GM18873 (cell line): ENCODE measurements around the gene DYNC1H1.

Experiments
- ATAC-seq: cut with Tn5 transposase; IDR thresholded peaks from one replicate; pipeline ENCODE4 v1.9.1; 2021; ENCODE audit warnings: mild to moderate bottlenecking, moderate library complexity, moderate number of reproducible peaks; ENCODE audit not compliant: unreplicated experiment, low FRiP score

Gene DYNC1H1

GRCh38 chr14:102028733-102029132 lies 64.4 kb downstream of the DYNC1H1 start:
- ATAC-seq = no peak

GRCh38 chr14:102029956-102030355 lies 65.6 kb downstream of the DYNC1H1 start:
- no peak for ATAC-seq

GRCh38 chr14:102033241-102033640 lies 68.9 kb downstream of the DYNC1H1 start:
- ATAC-seq = no peak

GRCh38 chr14:102034301-102034700 lies 69.9 kb downstream of the DYNC1H1 start:
- ATAC-seq = no peak

GRCh38 chr14:102035914-102036313 lies 71.5 kb downstream of the DYNC1H1 start:
- no peak for ATAC-seq

- ATAC-seq = no peak
Measured at GRCh38 chr14:102037686-102038085, 73.3 kb downstream of the DYNC1H1 start.

GRCh38 chr14:102039157-102039556 lies 74.8 kb downstream of the DYNC1H1 start:
- ATAC-seq = no peak

GRCh38 chr14:102040153-102040552 lies 75.8 kb downstream of the DYNC1H1 start:
- no peak for ATAC-seq

- no peak for ATAC-seq
Measured at GRCh38 chr14:102042699-102043098, 78.3 kb downstream of the DYNC1H1 start.

GRCh38 chr14:102043251-102044025 lies 79.1 kb downstream of the DYNC1H1 start:
- ATAC-seq = no peak

- ATAC-seq = no peak
Measured at GRCh38 chr14:102044566-102044965, 80.2 kb downstream of the DYNC1H1 start.

- ATAC-seq = no peak
Measured at GRCh38 chr14:102046337-102047278, 82.2 kb downstream of the DYNC1H1 start.

- no peak for ATAC-seq
Measured at GRCh38 chr14:102047808-102048540, 83.6 kb downstream of the DYNC1H1 start.

- ATAC-seq = no peak
Measured at GRCh38 chr14:102049258-102050025, 85.1 kb downstream of the DYNC1H1 start.

GRCh38 chr14:102050026-102050405 lies 85.6 kb downstream of the DYNC1H1 start:
- no peak for ATAC-seq

- ATAC-seq = no peak
Measured at GRCh38 chr14:102050625-102051024, 86.3 kb downstream of the DYNC1H1 start.

- no peak for ATAC-seq
Measured at GRCh38 chr14:102052522-102052921, 88.1 kb downstream of the DYNC1H1 start.

GRCh38 chr14:102055181-102055901 lies 91.0 kb downstream of the DYNC1H1 start:
- no peak for ATAC-seq

GRCh38 chr14:102056694-102057442 lies 92.5 kb downstream of the DYNC1H1 start:
- ATAC-seq = no peak
